Measurements from ENCODE around the gene C14orf132.
"Not testable (repeated sequence)": the region's sequence is repeated elsewhere in the genome, so short reads cannot be mapped to it uniquely, and the experiment has no call there.

The C14orf132 gene

DNA sequence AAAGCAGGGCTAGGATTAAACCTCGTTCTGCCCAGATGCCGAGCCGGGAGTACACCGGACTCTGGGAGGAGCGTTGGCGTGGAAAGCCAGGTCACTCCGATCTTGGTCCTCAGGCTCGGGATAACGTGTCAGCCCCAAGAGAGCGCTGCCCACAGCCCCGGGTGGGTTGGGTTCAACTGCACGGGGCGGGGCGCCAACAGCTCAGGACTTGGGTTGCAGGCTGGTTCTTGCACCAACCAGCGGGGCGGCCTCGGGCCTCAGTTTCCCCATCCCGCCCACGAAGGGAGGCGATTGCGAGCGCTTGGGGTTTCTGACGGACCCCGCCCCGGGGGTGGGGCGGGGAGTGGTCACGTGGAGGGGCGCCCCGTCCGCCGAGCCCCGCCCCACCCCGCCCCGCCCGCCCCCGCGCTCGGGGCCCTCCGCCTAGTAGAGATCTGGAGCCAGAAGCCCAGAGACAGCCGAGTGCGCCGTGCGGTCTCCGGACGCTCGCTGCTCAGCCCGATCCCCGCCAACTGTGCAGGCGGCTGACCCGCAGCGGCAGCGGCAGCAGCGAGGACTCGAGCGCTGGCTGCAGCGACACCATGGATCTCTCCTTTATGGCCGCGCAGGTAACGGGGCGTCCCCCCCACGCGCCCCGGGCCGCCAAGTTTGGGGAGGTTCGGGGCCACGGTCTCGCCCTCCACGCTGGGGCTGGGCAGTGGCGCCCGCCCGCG, at the start of gene C14orf132:
TSS of gene C14orf132 (plus strand) at position 443 of the 713 bp plus-strand sequence. CDS start at position 582, 139 bp downstream.
- FAIRE-seq: no peak

DNA sequence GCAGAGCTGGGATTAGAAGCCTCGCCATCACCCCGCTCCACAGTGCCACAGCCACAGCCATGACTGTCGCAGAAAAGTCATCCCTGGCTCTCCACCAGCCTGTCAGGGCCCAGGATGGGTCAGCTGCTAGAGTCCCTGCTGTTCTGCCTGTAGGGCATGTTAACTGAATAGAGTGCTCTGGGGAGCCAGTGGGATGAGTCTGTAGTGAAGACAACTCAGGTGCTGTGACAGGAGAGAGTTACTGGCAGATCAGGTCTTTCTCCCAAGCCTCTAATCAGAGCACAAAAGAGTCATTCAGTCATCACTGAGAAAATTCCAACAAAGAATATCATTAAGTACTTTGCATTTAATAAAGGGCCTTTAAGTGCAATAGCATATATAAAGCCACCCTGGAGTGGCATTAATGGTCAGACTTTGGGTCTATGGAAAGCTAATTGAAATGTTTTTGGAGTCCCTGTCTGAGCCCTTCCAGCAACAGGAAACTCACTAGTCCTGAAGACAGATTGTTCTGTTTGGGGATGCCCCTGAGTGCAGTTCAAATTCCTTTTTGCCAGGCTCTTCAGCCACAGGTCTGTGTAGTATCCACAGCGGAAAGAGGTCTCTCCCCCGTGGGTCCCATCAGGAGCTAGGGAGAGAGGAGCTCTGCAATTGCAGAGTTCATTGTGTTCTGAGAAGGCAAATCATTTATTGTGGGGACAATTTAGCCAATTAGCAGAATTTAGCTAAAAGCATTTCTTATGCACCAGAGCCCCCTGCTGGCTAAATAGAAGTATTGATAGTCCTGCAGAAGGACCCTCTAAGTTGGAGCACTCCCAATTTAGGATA, 45.2 kb upstream of the C14orf132 start:
- DNase-seq (ENCODE audit: low spot score): no peak
- no peak for FAIRE-seq

More for the DNA sequence above, at the start of gene C14orf132:
- no peak for DNase-seq (ENCODE audit: low spot score)

DNA sequence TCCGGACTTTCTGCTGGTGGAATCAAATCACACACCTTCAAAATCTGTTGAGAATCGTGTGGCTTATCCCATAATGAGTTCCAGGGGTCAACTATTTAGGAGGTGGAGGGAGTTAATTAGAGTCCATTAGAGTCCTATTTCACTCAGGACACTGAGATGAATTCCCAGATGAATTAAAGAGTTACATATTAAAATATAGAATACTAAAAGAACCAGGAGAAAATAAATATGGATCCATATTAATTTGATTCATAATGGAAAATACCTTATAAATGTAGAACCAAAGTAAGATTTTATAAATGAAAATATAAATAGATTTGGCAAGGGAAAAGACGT, 44.6 kb upstream of the C14orf132 start:
- DNase-seq (ENCODE audit: low spot score) (no peak), FAIRE-seq (no peak)

DNA sequence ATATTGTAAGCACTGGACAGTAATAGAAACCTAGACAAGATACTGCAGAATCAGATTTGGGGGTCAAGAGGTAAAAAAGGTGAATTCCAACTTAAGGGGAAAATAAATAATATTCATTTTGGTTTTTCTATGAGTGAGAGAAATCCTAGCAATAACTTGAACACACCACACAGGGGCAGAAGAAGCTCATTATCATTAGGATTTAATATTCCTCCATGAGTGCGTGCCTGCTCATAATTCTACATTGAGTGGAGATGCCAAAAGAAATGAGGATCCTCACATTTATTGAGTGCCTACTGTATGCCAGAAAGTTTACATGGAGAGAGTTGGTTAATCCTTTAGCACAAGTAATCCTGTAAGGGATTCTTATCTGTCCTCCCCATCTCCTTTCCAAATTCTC, 40.5 kb upstream of the C14orf132 start:
- FAIRE-seq (no peak), DNase-seq (ENCODE audit: low spot score) (no peak)

DNA sequence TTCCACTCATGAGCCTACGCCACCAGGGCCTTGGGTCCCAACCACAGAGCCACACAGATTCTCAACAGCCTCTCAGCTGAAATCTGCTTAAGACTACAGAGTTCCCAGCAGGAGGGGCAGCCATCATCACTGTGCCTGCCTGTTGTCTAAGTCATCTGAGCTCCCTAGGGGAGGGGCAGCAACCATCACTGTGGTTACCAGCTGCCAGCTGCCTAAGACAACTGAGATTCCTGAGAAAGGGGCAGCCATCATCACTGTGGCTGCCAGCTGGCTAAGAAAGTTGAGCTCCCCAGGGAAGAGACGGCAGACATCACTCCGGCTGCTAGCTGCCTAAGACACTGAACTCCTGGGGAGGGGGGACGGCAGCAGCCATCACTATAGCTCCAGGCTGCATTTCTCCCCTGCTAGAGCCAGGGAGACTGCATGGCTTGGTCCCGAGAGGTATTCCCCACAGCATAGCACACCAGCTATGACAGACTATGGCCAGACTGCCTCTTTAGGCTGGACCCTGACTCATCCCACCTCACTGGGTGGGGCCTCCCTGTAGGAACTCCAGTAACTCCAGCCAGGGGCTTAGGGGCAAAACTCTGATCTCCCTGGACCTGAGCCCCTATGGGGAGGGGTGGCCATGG, 37.2 kb upstream of the C14orf132 start:
- FAIRE-seq: no peak
- DNase-seq (ENCODE audit: low spot score): no peak

DNA sequence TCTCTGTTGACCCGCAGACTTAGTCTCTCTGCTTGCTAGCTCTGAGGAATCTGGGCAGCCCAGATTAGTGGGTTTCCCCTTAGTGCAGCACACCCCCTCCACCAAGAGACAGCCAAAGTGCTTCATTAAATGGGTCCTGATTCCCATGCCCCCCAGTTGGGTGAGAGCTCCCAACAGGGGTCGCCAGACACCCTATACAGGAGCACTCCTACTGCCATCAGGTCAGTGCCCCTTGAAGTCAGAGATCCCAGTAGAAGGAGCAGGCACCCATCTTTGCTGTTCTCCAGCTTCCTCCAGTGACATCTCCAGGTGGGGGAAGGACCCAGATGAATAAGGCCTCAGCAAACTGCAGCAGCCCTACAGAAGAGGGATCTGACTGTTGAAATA, 36.7 kb upstream of the C14orf132 start:
- DNase-seq (ENCODE audit: low spot score) (no peak), FAIRE-seq (no peak)

DNA sequence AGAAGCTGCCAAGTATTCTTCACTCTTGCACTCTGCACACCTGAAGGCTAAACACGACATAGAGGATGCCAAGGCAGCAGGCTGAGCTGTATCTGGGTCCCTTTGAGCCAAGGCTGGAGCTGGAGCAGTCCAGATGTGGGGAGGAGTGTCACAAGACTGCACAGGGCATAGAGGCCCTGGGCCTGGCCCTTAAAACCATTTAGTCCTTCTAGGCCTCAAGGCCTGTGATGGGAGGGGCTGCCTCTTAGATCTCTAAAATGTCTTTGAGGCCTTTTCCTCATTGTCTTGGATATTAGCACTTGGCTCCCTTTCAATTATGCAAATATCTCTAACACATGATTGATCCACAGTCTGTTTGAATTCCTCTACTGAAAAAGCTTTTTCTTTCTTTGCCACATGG, 28.0 kb upstream of the C14orf132 start:
- no peak for FAIRE-seq
- DNase-seq (ENCODE audit: low spot score): no peak

DNA sequence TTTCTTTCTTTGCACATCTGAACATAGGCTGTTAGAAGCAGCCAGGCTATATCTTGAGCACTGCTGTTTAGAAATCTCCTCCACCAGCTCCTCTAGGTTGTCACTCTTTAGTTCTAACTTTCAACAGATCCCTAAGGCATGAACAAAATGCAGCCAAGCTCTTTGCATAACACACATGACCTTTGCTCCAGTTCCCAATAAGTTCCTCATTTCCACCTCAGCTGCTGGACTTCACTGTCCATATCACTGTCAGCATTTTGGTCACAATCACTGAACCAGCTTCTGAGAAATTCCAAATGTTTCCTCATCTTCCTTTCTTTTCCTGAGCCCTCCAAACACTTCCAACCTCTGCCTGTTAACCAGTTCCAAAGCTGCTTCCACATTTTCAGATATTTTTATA, 27.6 kb upstream of the C14orf132 start:
- DNase-seq (ENCODE audit: low spot score) (no peak), FAIRE-seq (no peak)

DNA sequence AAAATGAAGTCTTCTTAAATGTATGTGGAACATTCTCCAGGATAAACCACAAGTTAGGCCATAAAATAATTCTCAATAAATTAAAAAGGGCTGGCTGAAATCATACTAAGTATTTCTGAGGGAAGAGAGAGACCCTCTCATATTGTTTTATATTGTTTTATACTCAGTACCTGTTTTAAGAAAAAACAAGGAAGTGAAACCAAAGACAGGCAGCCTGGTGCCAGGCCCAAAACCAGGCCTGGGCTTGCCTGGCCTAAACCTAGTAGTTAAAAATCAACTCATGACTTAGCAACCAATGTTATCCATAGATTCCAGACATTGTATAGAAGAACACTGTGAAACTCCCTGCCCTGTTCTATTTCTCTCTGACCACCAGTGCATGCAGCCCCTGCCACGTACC, 26.4 kb upstream of the C14orf132 start:
- DNase-seq (ENCODE audit: low spot score); FAIRE-seq: not testable (repeated sequence)

DNA sequence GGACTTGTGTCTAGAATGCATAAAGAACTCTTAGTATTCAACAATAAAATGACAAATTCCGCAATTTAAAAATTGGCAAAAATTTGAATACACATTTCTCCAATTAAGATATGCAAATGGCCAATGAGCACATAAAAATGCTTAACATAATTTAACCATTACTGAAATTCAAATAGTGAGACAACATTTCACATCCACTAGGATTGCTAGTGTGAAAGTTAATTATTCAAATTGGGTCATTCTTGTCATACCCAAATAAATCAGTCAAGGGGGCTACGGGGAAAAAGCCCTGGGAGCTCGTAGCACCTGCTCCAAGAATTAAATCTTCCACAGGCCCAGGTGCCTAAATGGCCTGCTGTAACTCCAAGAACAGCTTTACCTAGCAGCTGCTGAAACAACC, 25.0 kb upstream of the C14orf132 start:
- DNase-seq (ENCODE audit: low spot score): no peak
- FAIRE-seq: no peak

DNA sequence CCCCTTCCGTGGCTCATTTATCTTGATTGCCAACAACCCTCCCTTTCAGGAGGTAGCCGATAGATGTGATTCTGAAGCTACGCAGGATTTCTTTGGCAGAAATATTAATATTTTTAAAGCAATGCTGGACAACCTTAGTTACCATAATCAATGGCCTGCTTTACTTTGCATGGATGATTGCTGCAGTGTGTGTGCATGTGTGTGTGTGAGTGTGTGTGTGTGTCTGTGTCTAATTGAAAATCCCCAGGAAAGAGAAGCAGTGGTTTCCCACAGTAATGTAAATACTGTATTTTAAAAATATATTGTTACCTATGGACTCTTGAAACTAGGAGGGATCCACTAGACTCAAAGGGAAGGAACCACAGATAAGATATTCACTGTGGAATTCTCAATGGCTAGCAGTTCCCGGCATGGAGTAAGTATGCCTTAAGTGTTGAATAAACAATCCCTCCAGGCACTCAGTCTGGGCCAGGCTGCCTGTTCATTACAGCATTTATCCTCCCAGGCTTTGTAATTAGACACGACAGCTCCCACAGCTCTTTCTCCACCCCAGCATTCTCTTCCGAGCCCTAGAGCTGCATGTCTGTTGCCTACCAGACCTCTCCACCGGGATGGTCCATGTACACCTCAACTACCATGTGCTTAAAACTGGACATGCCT, 22.5 kb upstream of the C14orf132 start:
- FAIRE-seq (no peak), DNase-seq (ENCODE audit: low spot score) (no peak)

DNA sequence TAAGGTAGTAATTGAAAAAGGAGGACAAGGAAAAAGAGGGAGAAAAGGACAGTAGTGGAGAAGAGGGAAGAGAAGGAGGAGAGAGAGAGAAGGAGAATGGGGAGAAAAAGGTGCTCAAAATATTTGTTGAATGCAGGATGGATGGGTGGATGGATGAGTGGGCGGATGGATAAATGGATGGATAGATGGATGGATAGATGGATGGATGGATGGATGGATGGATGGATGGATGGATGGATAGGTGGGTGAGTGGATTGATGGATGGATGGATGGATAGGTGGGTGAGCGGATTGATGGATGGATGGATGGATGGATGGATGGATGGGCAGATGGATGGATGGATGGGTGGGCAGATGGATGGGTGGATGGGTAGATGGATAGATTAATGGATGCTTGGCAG, 21.3 kb upstream of the C14orf132 start:
- FAIRE-seq (no peak), DNase-seq (ENCODE audit: low spot score) (no peak)

DNA sequence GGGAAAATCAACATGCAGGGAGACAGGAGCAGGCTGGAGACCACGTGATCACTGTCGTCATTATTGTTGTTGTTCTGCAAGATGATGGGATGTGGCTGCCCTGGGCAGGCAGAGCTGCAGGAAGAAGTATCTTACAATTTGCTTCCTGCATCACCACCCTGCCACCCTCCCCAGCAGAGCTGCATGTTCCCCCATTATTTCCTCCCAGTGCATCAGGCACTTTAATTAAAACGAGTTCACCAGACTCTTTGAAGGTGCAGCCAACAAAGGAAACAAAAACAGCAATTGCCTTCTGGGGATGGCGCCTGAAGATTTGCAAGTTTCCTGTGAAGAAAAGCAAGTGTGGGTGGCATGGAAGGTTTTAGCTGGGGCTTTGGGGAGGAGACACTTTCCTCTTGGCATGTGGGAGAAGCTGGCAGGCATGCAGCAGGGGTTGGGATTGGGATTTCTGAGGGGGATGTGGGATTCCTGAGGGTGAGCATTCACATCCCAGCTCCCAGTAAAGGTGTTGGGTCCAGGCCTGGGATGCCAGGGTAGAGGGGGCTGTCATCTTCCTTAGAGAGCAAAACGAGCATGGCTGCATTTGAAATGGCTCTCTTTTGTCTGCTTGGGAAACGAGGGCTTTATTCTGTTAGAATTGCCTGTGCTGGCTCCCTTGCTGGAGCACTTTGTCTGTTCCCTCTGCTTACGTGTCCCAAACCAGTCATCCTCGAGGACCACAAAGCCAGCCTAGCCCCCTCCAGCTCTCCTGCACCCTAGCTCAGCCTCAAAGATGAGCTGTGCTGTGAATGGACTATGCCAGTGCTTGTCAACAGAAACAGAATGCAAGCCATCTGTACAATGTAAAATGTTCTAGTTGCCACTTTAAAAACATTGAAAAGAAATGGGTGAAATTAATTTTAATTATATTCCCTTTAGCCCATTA, 11.5 kb upstream of the C14orf132 start:
- DNase-seq (ENCODE audit: low spot score) (no peak), FAIRE-seq (no peak)

DNA sequence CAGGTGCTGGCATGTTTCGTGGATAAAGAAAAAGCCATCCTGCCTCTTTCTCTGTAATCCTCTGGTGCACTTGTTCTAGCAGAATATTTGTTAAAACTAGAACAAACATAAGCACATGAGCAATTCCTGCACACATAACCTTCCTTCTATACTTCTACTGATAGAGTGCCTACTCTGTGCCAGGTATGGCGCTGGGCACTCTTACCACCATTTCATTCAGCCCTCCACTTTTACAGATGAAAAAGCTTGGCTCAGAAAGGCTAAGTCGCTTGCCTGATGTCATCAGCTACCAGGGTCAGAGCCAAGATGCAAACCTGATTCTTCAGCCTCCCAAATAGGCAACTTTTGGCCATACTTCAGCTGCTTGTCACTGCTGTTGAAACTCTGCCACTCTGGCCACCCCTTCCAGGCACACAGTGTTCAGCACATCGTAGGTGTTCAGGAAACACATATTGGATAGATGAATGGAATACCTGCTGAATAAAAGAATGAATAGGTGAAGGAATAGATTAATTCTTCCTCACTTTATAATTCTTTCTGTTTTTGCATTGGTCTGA, 10.0 kb upstream of the C14orf132 start:
- DNase-seq (ENCODE audit: low spot score) (no peak), FAIRE-seq (no peak)

DNA sequence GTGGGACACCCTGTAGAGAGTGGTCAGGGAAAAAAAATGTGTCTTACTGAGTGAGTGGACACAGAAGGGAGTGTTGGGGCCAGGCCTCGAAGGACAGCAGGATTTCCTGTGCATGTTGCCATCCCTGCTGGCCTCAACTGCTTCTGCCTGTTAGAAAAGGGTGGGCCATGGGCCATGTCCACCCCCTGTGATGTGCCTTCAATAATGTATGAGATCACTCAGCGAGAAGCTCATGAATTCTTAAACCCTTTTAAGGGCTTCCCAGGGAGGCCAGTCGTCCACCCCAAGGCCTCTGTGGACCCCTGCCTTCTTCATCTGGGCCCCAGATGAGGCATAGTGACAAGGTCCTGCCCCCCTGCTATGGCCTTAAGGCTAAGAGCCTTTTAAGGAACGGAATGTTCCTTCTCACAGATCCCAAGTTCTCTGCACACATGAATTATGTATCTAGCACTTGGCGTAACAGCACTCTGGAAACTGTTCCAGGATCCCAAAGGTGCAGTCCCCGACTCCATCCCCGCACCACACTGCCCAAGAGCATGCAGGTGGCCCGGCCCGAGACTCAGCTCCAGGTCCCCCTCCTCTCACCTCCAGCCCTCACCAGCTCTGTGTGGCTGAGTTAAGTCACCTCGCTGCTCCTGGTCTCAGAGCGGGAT, 8.9 kb upstream of the C14orf132 start:
- FAIRE-seq: no peak

DNA sequence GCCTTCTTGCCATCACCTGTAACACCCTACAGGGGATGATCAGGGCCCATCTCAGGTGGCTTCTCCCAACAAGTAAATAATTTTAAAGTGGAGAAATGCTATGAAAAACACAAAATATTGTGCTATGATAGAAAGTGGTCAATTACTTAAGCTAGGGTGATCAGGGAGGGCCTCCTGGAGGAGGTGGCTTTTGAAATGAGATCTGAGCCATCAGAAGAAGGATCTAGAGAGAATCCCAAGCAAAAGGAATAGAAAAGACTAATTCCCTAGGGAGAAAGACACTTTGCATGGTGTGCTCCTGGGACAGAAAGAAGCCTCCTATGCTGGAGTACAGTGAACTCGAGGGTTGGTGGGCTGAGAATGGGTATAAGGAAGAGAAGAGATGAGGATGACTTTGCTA, 7.5 kb upstream of the C14orf132 start:
- FAIRE-seq: no peak
- DNase-seq (ENCODE audit: low spot score): no peak

More for the DNA sequence above, 8.9 kb upstream of the C14orf132 start:
- DNase-seq (ENCODE audit: low spot score): no peak

DNA sequence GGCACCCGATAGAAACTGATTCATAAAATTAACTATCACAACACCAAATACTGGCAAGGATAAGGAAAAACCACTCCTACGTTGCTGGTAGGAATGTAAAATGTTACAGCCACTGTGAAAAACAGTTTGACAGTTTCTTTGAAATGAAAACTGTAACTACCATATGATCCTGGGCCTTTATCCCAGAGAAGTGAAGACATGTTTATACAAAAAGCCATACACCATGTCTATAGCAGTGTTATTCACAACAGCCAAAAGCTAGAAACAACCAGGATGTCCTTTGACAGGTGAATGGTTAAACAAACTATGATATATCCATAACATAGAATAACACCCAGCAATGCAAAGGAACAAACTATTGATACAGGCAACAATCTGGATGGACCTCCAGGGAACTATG, 3.7 kb upstream of the C14orf132 start:
- FAIRE-seq (no peak), DNase-seq (ENCODE audit: low spot score) (no peak)

DNA sequence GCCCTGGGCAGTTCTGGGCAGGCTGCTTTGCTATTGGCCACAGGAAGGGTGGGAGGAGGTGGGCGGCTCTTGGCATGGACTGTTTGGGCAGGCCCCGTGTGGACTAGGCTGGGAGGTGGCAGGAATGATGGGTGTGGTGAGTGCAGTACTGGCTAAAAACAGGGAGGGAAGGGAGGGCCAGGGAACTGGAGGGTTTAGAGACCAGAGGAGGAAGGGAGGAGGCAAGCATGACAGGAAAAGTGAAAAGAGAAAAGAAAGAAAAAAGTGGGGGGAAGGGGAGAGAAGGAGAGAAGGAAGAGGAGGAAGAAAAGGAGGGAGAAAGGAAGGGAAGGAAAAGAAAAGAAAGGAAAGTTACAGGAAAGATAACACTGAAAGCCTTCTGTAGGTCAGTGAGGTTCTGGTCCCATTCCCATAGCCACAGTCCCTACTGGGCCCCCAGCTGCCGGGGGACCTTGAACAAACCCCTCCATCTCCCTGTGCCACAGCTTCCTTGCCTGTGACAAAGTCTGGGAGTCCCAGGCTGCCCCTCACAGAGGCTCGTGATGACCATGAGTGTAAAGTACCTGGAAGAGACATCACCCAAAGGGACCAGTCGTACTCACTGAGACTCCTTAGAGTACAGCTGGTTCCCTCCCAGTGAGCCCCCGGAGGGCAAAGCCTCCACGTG, 1.1 kb upstream of the C14orf132 start:
- FAIRE-seq: no peak
- DNase-seq (ENCODE audit: low spot score): no peak

DNA sequence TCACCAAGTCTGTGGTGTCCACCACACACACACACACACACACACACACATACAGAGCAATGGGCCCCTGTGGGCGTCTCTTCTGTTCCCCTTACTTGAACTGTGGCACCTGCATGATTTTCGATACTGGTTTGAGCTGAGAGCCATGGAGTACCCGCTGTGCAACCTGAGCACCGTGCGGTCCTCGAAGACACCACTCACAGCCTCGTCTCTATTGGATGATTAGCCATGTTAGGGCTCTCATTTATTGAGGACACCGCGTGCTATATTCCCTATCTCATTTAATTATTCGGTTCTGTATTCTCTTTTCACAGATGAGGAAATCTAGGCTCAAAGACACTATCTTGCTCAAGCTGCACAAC, 623 bp upstream of the C14orf132 start:
- FAIRE-seq (no peak), DNase-seq (ENCODE audit: low spot score) (no peak)

Data from RCC 7860 (cell line).